GM10248 (cell line): Measurements from ENCODE around the gene EFHC2.
"Not testable (repeated sequence)": the region's sequence is repeated elsewhere in the genome, so short reads cannot be mapped to it uniquely, and the experiment has no call there.

Experiments
- CTCF ChIA-PET: fragments of 300-600 bp; sonication (Branson Sonifier 250); formaldehyde crosslinking; extraction: SDS; loops from one replicate; lab custom pipeline; 2021; ENCODE audit warnings: antibody characterized with exemption; lab: Yijun Ruan, JAX
- POLR2A ChIA-PET: fragments of 350-650 bp; sonication (Branson Sonifier 250); formaldehyde crosslinking; extraction: SDS; loops from one replicate; lab custom pipeline; 2020; ENCODE audit warnings: antibody characterized with exemption; lab: Yijun Ruan, JAX
- DNase-seq: peaks from one replicate; pipeline ENCODE4 v3.0.0; 2012; ENCODE audit errors: extremely low spot score
- CTCF ChIP-seq: IDR thresholded peaks from 2 replicates; pipeline ENCODE4 v1.5.1; 2012; ENCODE audit warnings: mild to moderate bottlenecking, low read depth; ENCODE audit errors: extremely low read depth, missing control alignments, control extremely low read depth

Gene EFHC2

DNA sequence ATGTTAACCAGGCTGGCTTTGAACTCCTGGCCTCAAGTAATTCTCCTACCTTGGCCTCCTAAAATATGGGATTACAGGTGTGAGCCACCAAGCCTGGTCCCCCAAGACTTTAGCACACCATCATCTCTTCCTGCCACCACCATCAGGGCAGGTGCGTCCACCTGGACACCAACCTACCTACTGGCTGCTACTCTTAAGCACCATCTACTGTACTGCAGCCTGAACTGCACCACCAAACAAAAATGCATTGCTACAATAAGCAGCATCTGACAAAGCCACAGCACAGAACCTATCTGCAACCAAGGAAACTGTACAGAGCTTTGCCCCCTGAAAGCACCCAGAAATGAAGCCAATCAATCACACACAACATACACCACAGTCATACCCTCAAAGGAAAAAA is 139.7 kb downstream of the EFHC2 start:
- no peak for TF ChIP-seq CTCF
- CTCF ChIA-PET = no interaction called here
- POLR2A ChIA-PET = no interaction called here
- DNase-seq = no peak

GRCh38 chrX:44202596-44202995 is 140.9 kb downstream of the EFHC2 start:
- POLR2A ChIA-PET = no interaction called here
- no peak for DNase-seq
- CTCF ChIA-PET = no interaction called here
- no peak for TF ChIP-seq CTCF

- CTCF ChIA-PET = no interaction called here
- DNase-seq = no peak
- POLR2A ChIA-PET = no interaction called here
- no peak for TF ChIP-seq CTCF
Measured at GRCh38 chrX:44189116-44189515, 154.4 kb downstream of the EFHC2 start.

DNA sequence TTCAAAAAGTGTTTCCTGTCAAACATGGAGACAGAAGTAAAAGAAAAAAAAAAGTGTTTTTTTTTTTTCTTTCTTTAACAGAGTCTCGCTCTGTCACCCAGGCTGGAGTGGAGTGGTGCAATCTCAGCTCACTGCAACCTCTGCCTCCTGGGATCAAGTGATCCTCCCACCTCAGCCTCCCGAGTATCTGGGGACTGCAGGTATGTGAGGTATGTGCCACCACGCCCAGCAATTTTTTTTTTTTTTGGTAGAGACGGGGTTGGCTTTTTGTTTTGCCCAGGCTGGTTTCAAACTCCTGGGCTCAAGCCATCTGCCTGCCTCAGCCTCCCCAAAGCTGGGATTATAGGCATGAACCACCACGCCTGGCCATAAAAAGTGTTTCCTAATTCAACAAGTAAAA is 155.6 kb downstream of the EFHC2 start:
- CTCF ChIA-PET, POLR2A ChIA-PET, DNase-seq: not testable (repeated sequence)

- POLR2A ChIA-PET = no interaction called here
- CTCF ChIA-PET = interaction anchor here (0.8 kb wide), 1 partner anchor 26 kb away, joined by 3 read pairs; no protein-coding TSS in a partner anchor
- TF ChIP-seq CTCF = no peak
- no peak for DNase-seq
Measured at GRCh38 chrX:44183329-44183728, 160.1 kb downstream of the EFHC2 start.

GRCh38 chrX:44178274-44179053 is 165.0 kb downstream of the EFHC2 start:
- DNase-seq = no peak
- ChIA-PET CTCF (no interaction called here), POLR2A (interaction anchor here (0.6 kb wide), 1 partner anchor 11 kb away, joined by 3 read pairs; no protein-coding TSS in a partner anchor)
- TF ChIP-seq CTCF = no peak

GRCh38 chrX:44175455-44175854 is 168.0 kb downstream of the EFHC2 start:
- POLR2A ChIA-PET = no interaction called here
- DNase-seq = no peak
- no peak for TF ChIP-seq CTCF
- CTCF ChIA-PET = no interaction called here
